Nephron progenitor cell (in vitro differentiated cells): ENCODE results near the gene WDR91.

Source experiments
- DNase-seq: peaks from one replicate; pipeline ENCODE4 v3.0.0; 2021
- H3K27ac Mint-ChIP-seq: 2 replicates; pipeline ENCODE4 v1.8.0; 2021; ENCODE audit warnings: mild to moderate bottlenecking, moderate library complexity, mixed read lengths
- H3K27me3 Mint-ChIP-seq: 2 replicates; pipeline ENCODE4 v1.8.0; 2021; ENCODE audit warnings: mild to moderate bottlenecking, low read depth, mixed read lengths; ENCODE audit not compliant: poor library complexity
- H3K36me3 Mint-ChIP-seq: 2 replicates; pipeline ENCODE4 v1.8.0; 2021; ENCODE audit warnings: low read depth, mixed read lengths
- H3K4me1 Mint-ChIP-seq: 2 replicates; pipeline ENCODE4 v1.8.0; 2021; ENCODE audit warnings: mixed read lengths
- H3K4me3 Mint-ChIP-seq: 2 replicates; pipeline ENCODE4 v1.8.0; 2021; ENCODE audit warnings: mild to moderate bottlenecking, moderate library complexity, mixed read lengths
- H3K9me3 Mint-ChIP-seq: 2 replicates; pipeline ENCODE4 v1.8.0; 2021; ENCODE audit warnings: mild to moderate bottlenecking, moderate library complexity, mixed read lengths
- TF ChIP-seq, protein P1 (sequence below): fragments of 200-600 bp; sonication (generic); IDR thresholded peaks from 2 replicates; pipeline ENCODE4 v1.5.0; 2021; ENCODE audit warnings: antibody characterized with exemption

WDR91 gene

DNA sequence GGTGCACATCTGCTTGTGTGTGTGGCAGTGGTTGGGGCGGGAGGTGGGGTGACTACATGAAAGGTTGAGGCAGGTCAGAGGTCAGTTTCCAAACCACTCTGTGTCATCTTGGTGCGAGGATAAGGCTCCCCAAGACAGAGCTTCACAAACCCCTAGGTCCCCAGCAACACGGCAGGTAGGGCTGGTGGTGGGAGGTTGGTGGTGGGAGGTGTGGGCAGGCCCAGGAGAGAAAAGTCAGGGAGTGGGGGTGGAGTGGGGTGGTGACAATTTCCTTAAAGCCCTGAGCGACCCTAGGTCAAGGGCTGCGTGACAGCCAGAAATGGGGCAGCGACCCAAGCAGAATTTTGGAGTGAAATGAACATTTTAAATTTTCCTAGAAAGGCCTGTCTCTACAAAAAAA lies 20.8 kb upstream of the WDR91 start:
- DNase-seq: no peak
- Mint-ChIP-seq H3K9me3 (no peaks in the 10 kb centered on the region), H3K36me3 (no peaks in the 10 kb centered on the region), H3K27ac (no peak overlapping the region), H3K4me1 (peaks cover 13% of the 10 kb centered on the region), H3K4me3 (no peak overlapping the region), H3K27me3 (peaks cover 6% of the 10 kb centered on the region)
- TF ChIP-seq, protein P1, sequence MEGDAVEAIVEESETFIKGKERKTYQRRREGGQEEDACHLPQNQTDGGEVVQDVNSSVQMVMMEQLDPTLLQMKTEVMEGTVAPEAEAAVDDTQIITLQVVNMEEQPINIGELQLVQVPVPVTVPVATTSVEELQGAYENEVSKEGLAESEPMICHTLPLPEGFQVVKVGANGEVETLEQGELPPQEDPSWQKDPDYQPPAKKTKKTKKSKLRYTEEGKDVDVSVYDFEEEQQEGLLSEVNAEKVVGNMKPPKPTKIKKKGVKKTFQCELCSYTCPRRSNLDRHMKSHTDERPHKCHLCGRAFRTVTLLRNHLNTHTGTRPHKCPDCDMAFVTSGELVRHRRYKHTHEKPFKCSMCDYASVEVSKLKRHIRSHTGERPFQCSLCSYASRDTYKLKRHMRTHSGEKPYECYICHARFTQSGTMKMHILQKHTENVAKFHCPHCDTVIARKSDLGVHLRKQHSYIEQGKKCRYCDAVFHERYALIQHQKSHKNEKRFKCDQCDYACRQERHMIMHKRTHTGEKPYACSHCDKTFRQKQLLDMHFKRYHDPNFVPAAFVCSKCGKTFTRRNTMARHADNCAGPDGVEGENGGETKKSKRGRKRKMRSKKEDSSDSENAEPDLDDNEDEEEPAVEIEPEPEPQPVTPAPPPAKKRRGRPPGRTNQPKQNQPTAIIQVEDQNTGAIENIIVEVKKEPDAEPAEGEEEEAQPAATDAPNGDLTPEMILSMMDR: no peak

DNA sequence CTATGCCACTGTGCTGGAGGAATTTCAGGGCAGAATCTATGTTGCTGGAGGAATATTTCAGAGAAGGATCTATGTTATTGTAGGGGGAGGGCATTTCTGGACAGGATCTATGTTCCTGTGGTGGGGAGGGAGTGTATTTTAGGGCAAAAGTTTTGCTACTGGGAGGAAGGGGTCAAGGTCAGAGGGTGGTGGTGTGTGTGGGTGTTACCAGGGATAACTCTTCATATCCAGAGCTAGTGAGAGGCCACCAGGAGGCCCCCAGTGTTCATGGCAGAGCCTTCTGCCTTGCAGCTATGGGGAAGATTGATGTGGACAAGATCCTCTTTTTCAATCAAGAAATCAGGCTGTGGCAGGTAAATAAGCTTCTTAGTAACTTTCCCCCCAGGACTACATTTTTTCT lies 20.4 kb upstream of the WDR91 start:
- H3K27ac Mint-ChIP-seq: peak overlapping the region; percentile 34

DNA sequence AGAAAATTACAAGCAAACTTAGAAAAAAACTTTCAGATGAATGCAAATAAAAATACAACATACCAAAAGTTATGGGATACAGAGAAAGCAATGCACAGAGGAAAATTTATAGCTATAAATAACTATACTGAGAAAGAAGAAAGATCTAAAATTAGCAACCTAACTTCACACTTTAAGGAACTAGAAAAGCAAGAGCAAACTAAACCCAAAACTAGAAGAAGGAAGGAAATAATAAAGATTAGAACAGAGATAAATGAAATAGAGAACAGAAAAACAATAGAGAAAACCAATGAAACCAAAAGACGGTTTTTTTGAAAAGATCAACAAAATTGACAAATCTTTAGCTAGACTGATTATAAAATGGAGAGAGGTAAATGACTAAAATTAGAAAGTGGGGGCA lies 12.7 kb upstream of the WDR91 start:
- no peak overlapping the region for H3K27ac Mint-ChIP-seq
- H3K4me3 Mint-ChIP-seq: no peak overlapping the region
- H3K4me1 Mint-ChIP-seq: no peaks in the 10 kb centered on the region
- TF ChIP-seq, protein P1: no peak
- DNase-seq: no peak
- no peaks in the 10 kb centered on the region for H3K27me3 Mint-ChIP-seq
- no peaks in the 10 kb centered on the region for H3K36me3 Mint-ChIP-seq
- H3K9me3 Mint-ChIP-seq: peaks cover 11% of the 10 kb centered on the region

More for the DNA sequence above, 20.4 kb upstream of the WDR91 start:
- DNase-seq: no peak
- Mint-ChIP-seq H3K36me3 (no peaks in the 10 kb centered on the region), H3K4me3 (no peak overlapping the region), H3K4me1 (peaks cover 9% of the 10 kb centered on the region), H3K9me3 (no peaks in the 10 kb centered on the region), H3K27me3 (peaks cover 6% of the 10 kb centered on the region)
- TF ChIP-seq, protein P1: no peak

DNA sequence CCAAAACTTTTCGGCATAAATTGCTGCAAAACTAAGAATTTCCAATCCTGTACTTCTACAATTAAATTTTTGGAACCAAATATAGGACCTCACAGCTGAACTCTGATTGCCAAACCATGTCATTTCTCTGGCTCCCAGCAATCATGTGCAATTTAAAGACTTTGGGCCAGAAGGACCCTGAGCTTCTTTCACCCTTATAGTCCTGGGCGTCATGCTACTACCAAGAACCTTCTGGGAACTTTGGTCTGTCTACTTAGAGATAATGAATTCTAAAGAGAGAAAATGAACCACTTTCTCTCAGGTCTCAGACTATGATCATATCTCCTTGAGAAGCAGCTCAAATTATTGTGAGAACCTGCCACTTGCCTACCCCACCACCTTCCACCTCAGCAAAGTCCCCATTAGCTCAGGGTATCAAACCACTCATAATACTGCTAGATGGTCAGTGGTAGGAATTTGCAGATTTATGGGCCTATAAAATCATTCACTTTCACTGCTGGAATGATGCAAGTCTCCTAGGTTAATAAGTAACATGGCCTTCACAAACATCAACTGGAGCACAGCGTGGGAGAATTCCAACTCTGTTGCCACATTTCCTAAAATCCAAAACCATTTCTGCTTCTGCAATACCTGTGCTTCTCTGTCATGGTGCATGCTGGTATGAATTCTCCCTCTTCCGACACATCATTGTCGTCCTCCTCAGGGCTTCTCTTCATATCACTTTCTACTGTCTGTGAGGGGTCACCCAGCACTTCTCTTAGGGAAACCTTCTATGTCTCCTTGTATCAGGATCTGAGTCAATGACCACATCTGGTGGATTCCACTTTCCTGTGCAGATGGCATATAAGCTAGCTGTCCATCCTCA lies 6.6 kb upstream of the WDR91 start:
- Mint-ChIP-seq H3K4me1 (peaks cover 7% of the 10 kb centered on the region), H3K27ac (no peak overlapping the region), H3K9me3 (peaks cover 11% of the 10 kb centered on the region), H3K27me3 (no peaks in the 10 kb centered on the region), H3K4me3 (no peak overlapping the region), H3K36me3 (no peaks in the 10 kb centered on the region)
- DNase-seq: no peak
- TF ChIP-seq, protein P1: no peak

DNA sequence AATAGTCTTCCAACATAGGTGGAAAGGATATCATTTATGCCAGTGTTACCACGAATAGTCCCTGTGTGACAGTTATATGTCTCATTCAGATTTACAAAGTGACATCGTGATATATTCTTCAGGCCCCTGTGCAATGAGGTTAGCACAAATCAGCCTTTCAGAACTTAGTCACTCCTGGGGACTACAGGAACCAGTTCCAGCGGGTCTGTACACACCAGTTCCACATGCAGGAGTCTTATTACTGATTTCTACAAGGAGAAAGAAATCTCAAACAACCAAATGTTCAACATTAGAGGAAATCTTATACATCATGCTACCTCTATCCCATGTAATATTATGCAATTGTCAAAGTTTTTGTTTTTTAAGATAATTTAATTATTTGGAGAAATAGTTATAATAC lies 4.4 kb upstream of the WDR91 start:
- TF ChIP-seq, protein P1: no peak
- Mint-ChIP-seq H3K27ac (no peak overlapping the region), H3K9me3 (peaks cover 10% of the 10 kb centered on the region), H3K4me1 (peaks cover 11% of the 10 kb centered on the region), H3K36me3 (no peaks in the 10 kb centered on the region), H3K4me3 (no peak overlapping the region), H3K27me3 (no peaks in the 10 kb centered on the region)
- no peak for DNase-seq

DNA sequence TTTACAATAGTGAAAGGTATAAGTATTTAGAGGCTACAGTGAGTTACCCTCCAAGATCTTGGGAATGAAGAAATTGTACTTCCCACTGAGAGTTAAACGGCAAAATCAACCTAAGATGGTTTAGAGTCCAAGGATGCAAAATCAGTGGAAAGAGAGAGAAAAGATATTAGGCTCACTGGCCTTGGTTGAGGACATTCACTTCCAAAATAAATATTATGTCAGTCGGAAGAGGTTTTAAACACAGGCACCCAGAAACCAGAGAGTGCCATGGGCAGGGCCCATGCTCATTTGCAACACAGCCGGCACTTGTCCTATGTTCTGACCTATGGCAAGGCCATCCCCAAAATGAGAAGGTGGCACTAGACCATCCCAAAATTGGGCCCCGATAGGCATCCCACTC lies 3.9 kb upstream of the WDR91 start:
- no peaks in the 10 kb centered on the region for H3K36me3 Mint-ChIP-seq
- H3K27me3 Mint-ChIP-seq: peaks cover 5% of the 10 kb centered on the region
- H3K4me3 Mint-ChIP-seq: no peak overlapping the region
- no peak for DNase-seq
- peaks cover 11% of the 10 kb centered on the region for H3K4me1 Mint-ChIP-seq
- H3K27ac Mint-ChIP-seq: no peak overlapping the region
- peaks cover 4% of the 10 kb centered on the region for H3K9me3 Mint-ChIP-seq
- TF ChIP-seq, protein P1: no peak
